SU-DHL-6 (cell line): ENCODE measurements around the gene WWOX.

Experiments
- H2AFZ ChIP-seq: fragments of 200-600 bp; sonication (generic); 2 replicates; pipeline ENCODE4 v1.6.1; 2014; ENCODE audit warnings: low read depth, mild to moderate bottlenecking, moderate library complexity, mixed read lengths, antibody characterized with exemption, low read length; ENCODE audit not compliant: severe bottlenecking
- H3F3A ChIP-seq: fragments of 200-600 bp; shearing (Covaris generic); 2 replicates; pipeline ENCODE4 v1.6.0; 2016; ENCODE audit warnings: antibody characterized with exemption, mild to moderate bottlenecking; ENCODE audit not compliant: insufficient read depth
- H3K27ac ChIP-seq: fragments of 200-600 bp; sonication (generic); 2 replicates; pipeline ENCODE4 v1.5.1; 2016; ENCODE audit warnings: low read depth, mild to moderate bottlenecking, low read length, moderate library complexity, mixed read lengths
- H3K27me3 ChIP-seq: fragments of 200-600 bp; sonication (generic), shearing (Covaris generic); 2 replicates; pipeline ENCODE4 v1.6.0; 2014; ENCODE audit warnings: mild to moderate bottlenecking, low read length
- H3K36me3 ChIP-seq: fragments of 200-600 bp; sonication (generic); 2 replicates; pipeline ENCODE4 v1.6.1; 2014; ENCODE audit warnings: mild to moderate bottlenecking, low read length, mixed read lengths
- H3K4me2 ChIP-seq: fragments of 300-600, 200-600 bp; shearing (Covaris generic), sonication (generic); 2 replicates; pipeline ENCODE4 v1.6.0; 2014; ENCODE audit warnings: low read length, low read depth, mild to moderate bottlenecking; ENCODE audit not compliant: poor library complexity, severe bottlenecking
- H3K4me3 ChIP-seq: fragments of 200-600 bp; sonication (generic); 2 replicates; pipeline ENCODE4 v1.5.1; 2014; ENCODE audit warnings: antibody characterized with exemption, low read length, mild to moderate bottlenecking, mixed read lengths; ENCODE audit not compliant: insufficient read depth, poor library complexity, severe bottlenecking
- H3K79me2 ChIP-seq: fragments of 200-600 bp; sonication (generic); 2 replicates; pipeline ENCODE4 v1.6.1; 2014; ENCODE audit warnings: mild to moderate bottlenecking, low read length, moderate library complexity; ENCODE audit not compliant: insufficient read depth
- H3K9ac ChIP-seq: fragments of 200-600 bp; sonication (generic); 2 replicates; pipeline ENCODE4 v1.7.0; 2014; ENCODE audit warnings: mild to moderate bottlenecking, low read length
- H3K9me2 ChIP-seq: fragments of 200-600 bp; sonication (generic); replicated peaks from 2 replicates; pipeline ENCODE4 v1.6.1; 2014; ENCODE audit warnings: low read length; ENCODE audit not compliant: insufficient read depth
- H3K9me3 ChIP-seq: fragments of 200-600 bp; sonication (generic); 2 replicates; pipeline ENCODE4 v1.6.1; 2014; ENCODE audit warnings: low read length, mixed read lengths; ENCODE audit not compliant: insufficient read depth
- H4K20me1 ChIP-seq: fragments of 200-600 bp; sonication (generic); 2 replicates; pipeline ENCODE4 v1.6.1; 2014; ENCODE audit warnings: low read depth, mild to moderate bottlenecking, antibody characterized with exemption, low read length, moderate library complexity, mixed read lengths
- CTCF ChIP-seq: fragments of 200-600 bp; sonication (generic); IDR thresholded peaks from one replicate; pipeline ENCODE4 v1.5.1; 2017; ENCODE audit warnings: antibody characterized with exemption, mild to moderate bottlenecking, low read length, moderate library complexity; ENCODE audit not compliant: insufficient read depth, poor library complexity, severe bottlenecking
- EZH2phosphoT487 ChIP-seq: fragments of 200-600 bp; sonication (generic), shearing (Covaris generic); conservative IDR thresholded peaks from 2 replicates; pipeline ENCODE4 v1.6.1; 2018; ENCODE audit warnings: mild to moderate bottlenecking, antibody characterized with exemption, low read length, moderate library complexity, mixed read lengths

Gene WWOX

GRCh38 chr16:78930561-78930960 lies 831.1 kb downstream of the WWOX start:
- H3K9ac ChIP-seq = no peak overlapping the region
- H3K9me3 ChIP-seq = no peaks in the 10 kb centered on the region
- H3K4me3 ChIP-seq = no peak overlapping the region
- H4K20me1 ChIP-seq = no peaks in the 10 kb centered on the region
- no peak overlapping the region for H3K27ac ChIP-seq
- no peaks in the 10 kb centered on the region for H3K79me2 ChIP-seq
- no peaks in the 10 kb centered on the region for H3F3A ChIP-seq
- H3K9me2 ChIP-seq = no peaks in the 10 kb centered on the region
- TF ChIP-seq EZH2phosphoT487 (no peak), CTCF (no peak)
- H3K36me3 ChIP-seq = no peaks in the 10 kb centered on the region
- H3K27me3 ChIP-seq = no peaks in the 10 kb centered on the region
- H3K4me2 ChIP-seq = no peak overlapping the region
- H2AFZ ChIP-seq = no peak overlapping the region

- no peak overlapping the region for H3K27ac ChIP-seq
- no peak overlapping the region for H3K9ac ChIP-seq
- no peak overlapping the region for H2AFZ ChIP-seq
- no peaks in the 10 kb centered on the region for H4K20me1 ChIP-seq
- H3F3A ChIP-seq = no peaks in the 10 kb centered on the region
- H3K36me3 ChIP-seq = no peaks in the 10 kb centered on the region
- no peaks in the 10 kb centered on the region for H3K27me3 ChIP-seq
- H3K79me2 ChIP-seq = no peaks in the 10 kb centered on the region
- H3K9me3 ChIP-seq = no peaks in the 10 kb centered on the region
- no peak overlapping the region for H3K4me3 ChIP-seq
- H3K4me2 ChIP-seq = no peak overlapping the region
- no peaks in the 10 kb centered on the region for H3K9me2 ChIP-seq
- TF ChIP-seq CTCF (no peak), EZH2phosphoT487 (no peak)
Observed at GRCh38 chr16:78931267-78931666, 831.8 kb downstream of the WWOX start.

- Histone ChIP-seq H4K20me1 (no peaks in the 10 kb centered on the region), H3K9me3 (no peaks in the 10 kb centered on the region), H2AFZ (no peak overlapping the region), H3K27me3 (no peaks in the 10 kb centered on the region), H3K36me3 (no peaks in the 10 kb centered on the region), H3K27ac (no peak overlapping the region), H3K4me3 (no peak overlapping the region), H3K4me2 (no peak overlapping the region), H3K9ac (no peak overlapping the region), H3F3A (no peaks in the 10 kb centered on the region), H3K9me2 (no peaks in the 10 kb centered on the region), H3K79me2 (no peaks in the 10 kb centered on the region)
- TF ChIP-seq CTCF = no peak
- TF ChIP-seq EZH2phosphoT487 = no peak
Observed at GRCh38 chr16:78931678-78932077, 832.2 kb downstream of the WWOX start.

GRCh38 chr16:78932355-78932943 lies 833.0 kb downstream of the WWOX start:
- no peak overlapping the region for H3K4me2 ChIP-seq
- no peaks in the 10 kb centered on the region for H3K79me2 ChIP-seq
- H3K36me3 ChIP-seq = no peaks in the 10 kb centered on the region
- no peaks in the 10 kb centered on the region for H3K27me3 ChIP-seq
- TF ChIP-seq CTCF = no peak
- TF ChIP-seq EZH2phosphoT487 = no peak
- H2AFZ ChIP-seq = no peak overlapping the region
- no peak overlapping the region for H3K9ac ChIP-seq
- no peaks in the 10 kb centered on the region for H4K20me1 ChIP-seq
- no peak overlapping the region for H3K4me3 ChIP-seq
- H3K9me2 ChIP-seq = no peaks in the 10 kb centered on the region
- H3K9me3 ChIP-seq = no peaks in the 10 kb centered on the region
- no peak overlapping the region for H3K27ac ChIP-seq
- no peaks in the 10 kb centered on the region for H3F3A ChIP-seq
